ENCODE results near the gene ABCB1. TPM values are rescaled to one million over a fixed set of nuclear protein-coding genes. Genes with fewer than 3 reads are reported as not detected.

Gene ABCB1
- total RNA-seq, 2 experiments from 2014 or later = 4.7 to 5.4 TPM

DNA sequence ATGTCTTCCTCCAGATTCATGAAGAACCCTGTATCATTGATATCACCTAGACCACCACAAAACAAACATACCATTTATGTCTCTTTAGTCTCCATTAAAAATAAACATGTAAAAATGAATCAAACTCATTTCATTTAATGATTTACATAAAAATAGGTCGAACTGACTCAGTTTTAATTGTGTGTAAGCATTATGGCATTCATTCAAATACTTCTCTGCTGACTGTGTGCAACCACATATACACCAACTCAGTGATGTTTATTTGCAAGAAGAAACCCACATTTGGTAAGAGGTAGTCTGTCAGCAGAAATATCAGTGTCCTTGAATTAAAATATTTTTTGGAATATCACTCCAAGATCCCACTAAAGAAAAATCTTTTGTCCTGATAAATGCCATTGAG, 30.5 kb downstream of the ABCB1 start:
- ChIA-PET CTCF (no interaction called here), POLR2A (no interaction called here)
- Mint-ChIP-seq H3K27ac (no peak overlapping the region), H3K27me3 (peaks cover under 1% of the 10 kb centered on the region), H3K36me3 (no peaks in the 10 kb centered on the region), H3K9me3 (no peaks in the 10 kb centered on the region), H3K4me3 (no peak overlapping the region), H3K4me1 (ENCODE audit: low read depth) (peaks cover 9% of the 10 kb centered on the region)
- intact Hi-C loops (cut with micrococcal nuclease) = loop anchor here (5.0 kb wide), 1 partner anchor 418 kb away; the partner anchor contains the start of gene DMTF1
- DNase-seq = no peak

DNA sequence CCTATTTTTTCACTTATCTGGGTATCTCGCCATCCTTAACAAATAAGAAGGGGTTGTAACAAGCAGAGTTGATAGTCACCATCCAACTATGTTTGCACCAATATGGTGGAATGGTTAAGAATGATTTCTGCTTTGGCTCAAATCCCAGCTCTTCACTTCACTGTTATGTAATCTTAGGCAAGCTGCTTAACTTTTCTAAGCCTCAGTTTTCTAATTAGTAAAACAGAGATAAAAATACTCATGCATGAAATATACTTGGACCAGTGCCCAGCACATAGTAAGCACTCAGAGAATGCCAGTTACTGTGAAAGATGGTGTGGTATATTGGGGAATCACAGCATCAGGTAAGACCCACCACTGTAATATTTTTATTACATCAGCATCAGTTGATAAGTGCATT, 33.6 kb downstream of the ABCB1 start:
- H3K4me3 Mint-ChIP-seq = no peak overlapping the region
- no peaks in the 10 kb centered on the region for H3K4me1 Mint-ChIP-seq (ENCODE audit: low read depth)
- CTCF ChIA-PET = no interaction called here
- peaks cover 4% of the 10 kb centered on the region for H3K27me3 Mint-ChIP-seq
- POLR2A ChIA-PET = no interaction called here
- no peaks in the 10 kb centered on the region for H3K36me3 Mint-ChIP-seq
- no peaks in the 10 kb centered on the region for H3K9me3 Mint-ChIP-seq
- no peak for DNase-seq
- intact Hi-C loops (cut with micrococcal nuclease) = no loop called here
- H3K27ac Mint-ChIP-seq = no peak overlapping the region

DNA sequence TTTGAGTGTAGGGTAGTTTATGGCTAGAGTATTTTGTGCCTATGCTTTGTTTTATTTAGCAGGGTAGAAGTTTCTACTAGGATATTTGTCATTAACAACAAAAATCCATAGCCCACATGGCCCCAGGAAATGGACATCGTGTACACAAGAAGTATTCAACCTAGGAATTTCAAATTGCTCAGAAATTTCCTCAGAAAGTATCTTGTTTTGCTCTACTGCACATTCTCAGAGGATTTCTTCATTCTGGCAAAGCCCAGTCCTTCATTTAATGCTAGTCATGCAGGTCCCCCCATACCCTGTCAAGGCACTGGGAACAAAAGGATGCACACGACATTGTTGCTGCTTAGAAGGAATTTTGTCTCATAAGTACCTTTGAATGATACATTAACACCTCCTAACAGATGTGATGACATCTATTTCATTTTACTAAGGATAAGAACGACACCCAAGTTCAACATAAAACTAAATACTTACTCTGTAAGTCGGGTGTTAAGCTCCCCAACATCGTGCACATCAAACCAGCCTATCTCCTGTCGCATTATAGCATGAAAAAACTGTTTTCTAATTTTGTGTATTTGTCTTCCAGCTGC, 34.3 kb downstream of the ABCB1 start:
- H3K27me3 Mint-ChIP-seq = peaks cover 4% of the 10 kb centered on the region
- intact Hi-C loops (cut with micrococcal nuclease) = no loop called here
- POLR2A ChIA-PET = no interaction called here
- no peak for DNase-seq
- H3K4me1 Mint-ChIP-seq (ENCODE audit: low read depth) = no peaks in the 10 kb centered on the region
- no peaks in the 10 kb centered on the region for H3K9me3 Mint-ChIP-seq
- no peak overlapping the region for H3K4me3 Mint-ChIP-seq
- no peak overlapping the region for H3K27ac Mint-ChIP-seq
- CTCF ChIA-PET = no interaction called here
- H3K36me3 Mint-ChIP-seq = no peaks in the 10 kb centered on the region

DNA sequence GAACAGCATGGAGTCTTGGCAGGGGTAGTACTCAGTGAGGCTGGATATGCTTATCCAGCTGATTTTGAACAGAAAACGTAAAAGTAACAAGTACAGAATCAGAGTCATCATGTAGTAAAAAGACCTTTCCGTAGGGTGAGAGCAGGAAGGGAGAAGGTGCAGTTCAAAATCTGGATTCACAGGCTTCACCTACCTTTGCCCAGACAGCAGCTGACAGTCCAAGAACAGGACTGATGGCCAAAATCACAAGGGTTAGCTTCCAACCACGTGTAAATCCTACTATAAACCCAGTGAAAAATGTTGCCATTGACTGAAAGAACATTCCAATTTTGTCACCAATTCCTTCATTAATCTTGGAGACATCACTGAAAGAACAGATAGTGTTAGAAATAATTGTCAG, 34.8 kb downstream of the ABCB1 start:
- ChIA-PET POLR2A (no interaction called here), CTCF (no interaction called here)
- H3K4me1 Mint-ChIP-seq (ENCODE audit: low read depth) = no peaks in the 10 kb centered on the region
- DNase-seq = no peak
- no peaks in the 10 kb centered on the region for H3K9me3 Mint-ChIP-seq
- no peak overlapping the region for H3K27ac Mint-ChIP-seq
- intact Hi-C loops (cut with micrococcal nuclease) = no loop called here
- H3K4me3 Mint-ChIP-seq = no peak overlapping the region
- peaks cover 4% of the 10 kb centered on the region for H3K27me3 Mint-ChIP-seq
- H3K36me3 Mint-ChIP-seq = no peaks in the 10 kb centered on the region

DNA sequence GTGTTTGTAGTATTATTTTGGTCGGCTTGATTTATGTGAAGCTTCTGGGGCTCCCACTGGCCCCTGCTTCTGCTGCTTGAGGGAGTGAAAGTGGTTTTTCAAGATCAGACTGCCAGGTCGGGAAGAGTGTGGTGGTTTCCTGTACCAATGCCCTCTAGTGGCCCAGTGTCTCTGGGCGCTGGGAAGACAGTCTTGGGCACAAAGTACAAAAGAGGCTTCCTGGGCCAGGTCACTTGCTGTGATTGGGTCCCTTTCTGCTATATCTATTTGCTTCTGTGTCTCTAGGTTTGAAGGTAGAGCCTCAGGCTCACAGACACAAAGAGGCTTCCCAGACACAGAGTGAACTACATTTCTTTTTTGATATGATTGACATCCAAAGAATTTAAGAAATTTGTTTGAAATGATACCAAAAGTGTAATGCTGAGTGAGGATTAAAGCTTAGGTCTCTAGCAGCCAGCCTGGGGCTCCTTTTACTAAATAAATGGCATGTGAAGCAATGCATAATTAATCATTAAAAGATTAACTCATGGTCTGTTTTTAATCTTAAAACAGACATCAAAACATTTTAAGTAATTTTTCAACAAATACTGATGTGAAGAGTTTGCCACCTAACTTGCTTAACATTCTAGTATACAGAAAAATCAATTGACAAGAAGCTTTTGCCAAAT, 36.3 kb downstream of the ABCB1 start:
- peak; percentile 26 for DNase-seq
- Mint-ChIP-seq H3K4me1 (ENCODE audit: low read depth) (no peaks in the 10 kb centered on the region), H3K9me3 (no peaks in the 10 kb centered on the region), H3K4me3 (no peak overlapping the region), H3K27me3 (peaks cover 4% of the 10 kb centered on the region), H3K27ac (no peak overlapping the region), H3K36me3 (no peaks in the 10 kb centered on the region)
- ChIA-PET CTCF (no interaction called here), POLR2A (no interaction called here)
- intact Hi-C loops (cut with micrococcal nuclease) = no loop called here

DNA sequence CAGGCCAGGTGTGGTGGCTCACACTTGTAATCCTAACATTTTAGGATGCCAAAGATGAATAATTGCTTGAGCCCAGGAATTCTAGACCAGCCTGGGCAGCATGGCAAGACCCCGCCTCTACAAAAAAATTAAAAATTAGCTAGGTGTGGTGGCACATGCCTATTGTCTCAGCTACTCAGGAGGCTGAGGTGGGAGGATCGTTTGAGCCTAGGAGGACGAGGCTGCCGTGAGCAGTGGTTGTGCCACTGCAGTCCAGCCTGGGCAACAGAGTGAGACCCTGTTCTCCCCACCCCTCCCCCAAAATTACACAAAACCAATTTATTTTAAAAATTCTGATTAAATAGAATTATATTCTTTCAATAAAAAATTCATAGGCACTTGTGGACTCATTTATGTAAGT, 39.0 kb downstream of the ABCB1 start:
- ChIA-PET CTCF (no interaction called here), POLR2A (no interaction called here)
- Mint-ChIP-seq H3K27me3 (peaks cover 4% of the 10 kb centered on the region), H3K27ac (no peak overlapping the region), H3K9me3 (no peaks in the 10 kb centered on the region), H3K4me1 (ENCODE audit: low read depth) (no peaks in the 10 kb centered on the region), H3K4me3 (no peak overlapping the region), H3K36me3 (no peaks in the 10 kb centered on the region)
- intact Hi-C loops (cut with micrococcal nuclease) = no loop called here
- DNase-seq = no peak

DNA sequence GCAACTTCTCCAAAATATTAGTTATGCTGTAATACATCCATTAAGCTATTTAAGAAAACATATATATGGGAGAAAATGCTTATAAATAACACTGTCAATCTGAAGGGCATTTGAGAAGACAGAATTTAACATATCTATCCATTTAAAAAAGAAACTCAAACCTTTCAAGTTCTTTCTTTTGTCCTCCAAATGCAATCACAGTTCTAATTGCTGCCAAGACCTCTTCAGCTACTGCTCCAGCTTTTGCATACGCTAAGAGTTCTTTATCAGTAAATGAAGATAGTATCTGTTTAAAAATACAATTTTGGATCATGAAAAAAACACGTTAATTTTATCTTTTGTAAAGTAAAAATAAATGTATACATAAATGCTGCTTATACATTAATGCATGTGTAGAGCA, 39.6 kb downstream of the ABCB1 start:
- Mint-ChIP-seq H3K4me1 (ENCODE audit: low read depth) (no peaks in the 10 kb centered on the region), H3K27ac (no peak overlapping the region), H3K36me3 (no peaks in the 10 kb centered on the region), H3K9me3 (no peaks in the 10 kb centered on the region), H3K4me3 (no peak overlapping the region), H3K27me3 (peaks cover 4% of the 10 kb centered on the region)
- intact Hi-C loops (cut with micrococcal nuclease) = no loop called here
- no peak for DNase-seq
- ChIA-PET CTCF (no interaction called here), POLR2A (no interaction called here)

DNA sequence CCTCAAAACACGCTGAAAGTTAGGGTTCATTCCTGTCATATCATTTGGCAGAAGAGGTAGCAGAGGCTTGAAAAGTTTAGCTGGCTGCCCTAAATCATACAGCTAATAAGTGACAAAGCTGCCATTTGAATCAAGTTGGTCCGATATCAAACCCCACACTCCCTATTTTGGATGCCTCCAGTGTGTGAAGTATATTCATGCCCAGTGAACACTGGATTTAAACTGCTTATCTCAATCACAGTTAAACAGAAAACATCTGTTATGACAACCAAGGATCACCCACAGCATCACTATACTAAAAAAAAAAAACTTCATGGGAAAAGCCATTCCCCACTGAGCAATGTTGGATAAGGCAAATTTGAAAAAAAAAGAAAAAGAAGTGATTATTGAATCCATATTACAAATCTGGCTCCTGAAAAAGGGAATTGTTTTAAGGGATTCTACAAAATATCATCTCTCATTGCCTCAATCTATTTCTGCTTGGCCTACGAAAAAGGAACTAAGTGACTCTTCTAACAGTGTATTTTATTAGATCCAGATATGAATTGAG, 48.3 kb downstream of the ABCB1 start:
- no peaks in the 10 kb centered on the region for H3K9me3 Mint-ChIP-seq
- H3K4me1 Mint-ChIP-seq (ENCODE audit: low read depth) = no peaks in the 10 kb centered on the region
- no peaks in the 10 kb centered on the region for H3K27me3 Mint-ChIP-seq
- H3K4me3 Mint-ChIP-seq = no peak overlapping the region
- DNase-seq = no peak
- H3K36me3 Mint-ChIP-seq = no peaks in the 10 kb centered on the region
- ChIA-PET CTCF (no interaction called here), POLR2A (no interaction called here)
- no peak overlapping the region for H3K27ac Mint-ChIP-seq
- intact Hi-C loops (cut with micrococcal nuclease) = no loop called here

DNA sequence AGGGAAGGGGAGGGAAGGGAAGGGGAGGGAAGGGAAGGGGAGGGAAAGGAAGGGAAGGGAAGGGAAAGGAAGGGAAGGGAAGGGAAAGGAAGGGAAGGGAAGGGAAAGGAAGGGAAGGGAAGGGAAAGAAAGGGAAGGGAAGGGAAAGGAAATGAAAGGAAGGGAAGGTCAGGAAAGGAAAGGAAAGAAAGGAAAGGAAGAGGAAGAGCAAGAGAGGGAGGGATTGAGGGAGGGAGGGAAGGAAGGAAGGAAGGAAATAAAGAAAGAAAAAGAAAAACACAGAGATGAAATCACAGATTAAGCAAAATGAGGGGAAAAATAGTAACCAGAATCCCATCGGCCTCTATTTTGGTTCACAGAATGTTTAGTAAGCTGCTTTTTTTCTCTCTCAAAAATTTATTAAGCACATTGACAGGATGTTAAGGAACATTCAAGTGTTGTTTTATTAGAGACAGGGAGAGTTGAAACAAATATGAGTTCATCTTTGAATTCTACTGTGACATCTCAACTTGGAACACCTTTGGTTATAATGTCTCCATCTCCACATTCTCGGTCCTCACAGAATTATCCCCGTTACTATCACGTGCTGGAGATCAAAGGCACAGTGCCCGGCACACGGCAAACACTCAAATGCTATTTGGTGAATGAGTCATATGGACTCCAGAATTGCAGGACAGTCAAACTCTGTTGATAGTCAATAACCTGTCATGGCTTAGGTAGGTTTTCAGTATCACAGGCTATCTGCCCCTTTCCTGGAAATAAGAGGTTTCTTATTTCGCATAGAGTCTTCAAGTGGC, 52.4 kb downstream of the ABCB1 start:
- Mint-ChIP-seq H3K9me3 (no peaks in the 10 kb centered on the region), H3K4me1 (ENCODE audit: low read depth) (no peaks in the 10 kb centered on the region), H3K27ac (no peak overlapping the region), H3K36me3 (no peaks in the 10 kb centered on the region), H3K4me3 (no peak overlapping the region), H3K27me3 (peaks cover 2% of the 10 kb centered on the region)
- intact Hi-C loops (cut with micrococcal nuclease) = no loop called here
- ChIA-PET POLR2A (no interaction called here), CTCF (no interaction called here)
- no peak for DNase-seq

DNA sequence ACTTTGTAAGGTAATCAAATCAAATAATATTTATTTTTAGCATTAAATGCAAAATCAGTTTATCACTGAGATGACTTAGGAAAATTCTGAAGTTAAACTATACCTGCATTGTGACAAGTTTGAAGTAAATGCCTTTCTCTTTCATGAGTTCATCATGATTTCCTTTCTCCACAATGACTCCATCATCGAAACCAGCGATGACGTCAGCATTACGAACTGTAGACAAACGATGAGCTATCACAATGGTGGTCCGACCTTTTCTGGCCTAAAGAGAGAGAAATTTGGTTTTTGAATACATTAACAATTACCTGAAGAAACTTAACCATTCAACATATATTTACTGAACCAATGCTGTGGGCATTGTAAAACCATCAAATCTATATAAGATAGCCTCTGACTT, 54.9 kb downstream of the ABCB1 start:
- intact Hi-C loops (cut with micrococcal nuclease) = no loop called here
- ChIA-PET POLR2A (no interaction called here), CTCF (no interaction called here)
- no peak overlapping the region for H3K27ac Mint-ChIP-seq
- no peaks in the 10 kb centered on the region for H3K36me3 Mint-ChIP-seq
- no peak overlapping the region for H3K4me3 Mint-ChIP-seq
- DNase-seq = no peak
- no peaks in the 10 kb centered on the region for H3K4me1 Mint-ChIP-seq (ENCODE audit: low read depth)
- peaks cover 2% of the 10 kb centered on the region for H3K27me3 Mint-ChIP-seq
- no peaks in the 10 kb centered on the region for H3K9me3 Mint-ChIP-seq

DNA sequence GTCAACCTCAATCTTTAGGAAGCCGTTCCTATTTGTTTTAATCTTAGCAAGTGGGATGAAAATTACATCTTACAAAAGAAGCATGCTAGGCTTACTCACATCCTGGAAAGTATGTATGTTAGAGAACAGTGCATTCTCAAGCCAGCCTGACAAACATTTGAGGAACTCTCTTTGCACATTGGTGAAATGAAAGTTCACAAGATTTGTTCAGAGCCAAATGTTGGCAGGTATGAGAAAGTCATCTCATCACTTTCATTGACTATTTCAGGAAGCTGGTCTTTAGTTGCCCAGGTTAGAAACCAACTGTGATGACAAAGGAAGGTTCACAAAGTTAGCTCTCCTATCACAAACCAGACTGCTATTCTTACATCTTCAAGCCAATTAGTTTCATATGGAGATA, 57.1 kb downstream of the ABCB1 start:
- DNase-seq = no peak
- no peak overlapping the region for H3K4me3 Mint-ChIP-seq
- H3K4me1 Mint-ChIP-seq (ENCODE audit: low read depth) = no peaks in the 10 kb centered on the region
- H3K27me3 Mint-ChIP-seq = peaks cover 2% of the 10 kb centered on the region
- H3K9me3 Mint-ChIP-seq = no peaks in the 10 kb centered on the region
- intact Hi-C loops (cut with micrococcal nuclease) = no loop called here
- H3K27ac Mint-ChIP-seq = no peak overlapping the region
- no peaks in the 10 kb centered on the region for H3K36me3 Mint-ChIP-seq
- ChIA-PET CTCF (interaction anchor here (0.6 kb wide), 1 partner anchor 377 kb away, joined by 3 read pairs; no protein-coding TSS in a partner anchor), POLR2A (interaction anchor here (0.6 kb wide), 1 partner anchor 66 kb away, joined by 3 read pairs; no protein-coding TSS in a partner anchor)

DNA sequence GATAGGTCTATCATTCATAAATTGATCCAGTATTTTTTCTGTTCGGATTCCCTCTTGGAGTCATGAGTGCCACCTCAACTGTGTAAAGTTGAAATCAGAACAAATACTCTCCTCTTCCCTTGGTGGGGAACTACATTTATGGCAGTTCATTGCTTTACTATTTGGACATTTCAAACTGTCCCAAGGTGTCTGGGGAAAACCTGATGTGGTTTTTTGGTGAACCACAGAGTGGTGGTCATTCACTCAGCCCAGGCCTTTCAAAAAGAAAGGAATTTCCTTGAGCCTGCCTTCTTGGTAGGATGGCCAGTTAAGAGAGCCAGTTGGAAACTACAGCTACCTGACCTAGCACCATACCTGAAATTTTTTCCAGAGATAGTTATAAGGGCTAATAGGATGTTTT, 59.0 kb downstream of the ABCB1 start:
- DNase-seq = no peak
- Mint-ChIP-seq H3K27me3 (peaks cover 2% of the 10 kb centered on the region), H3K4me3 (no peak overlapping the region), H3K27ac (no peak overlapping the region), H3K9me3 (no peaks in the 10 kb centered on the region), H3K4me1 (ENCODE audit: low read depth) (no peaks in the 10 kb centered on the region), H3K36me3 (no peaks in the 10 kb centered on the region)
- intact Hi-C loops (cut with micrococcal nuclease) = no loop called here
- CTCF ChIA-PET = no interaction called here
- POLR2A ChIA-PET = no interaction called here

DNA sequence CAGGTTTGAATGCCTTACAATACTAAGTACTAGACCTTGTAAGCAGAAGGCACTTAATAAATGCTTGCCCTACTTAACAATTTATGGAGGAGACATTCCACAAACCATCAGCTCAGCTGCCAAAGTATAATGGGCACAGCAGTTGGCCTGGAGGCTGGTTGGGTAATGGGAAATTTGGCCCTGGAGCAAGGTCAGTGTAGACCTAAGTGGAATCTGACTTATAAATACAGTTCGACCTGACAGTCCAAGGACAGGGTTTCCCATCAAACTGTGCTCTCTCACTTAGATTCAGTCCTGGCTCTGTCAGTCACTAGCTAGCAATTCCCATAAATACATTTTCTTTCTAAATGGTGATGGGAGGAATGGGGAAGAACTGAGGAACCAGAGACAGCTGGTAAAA, 62.6 kb downstream of the ABCB1 start:
- no peaks in the 10 kb centered on the region for H3K36me3 Mint-ChIP-seq
- H3K4me3 Mint-ChIP-seq = no peak overlapping the region
- no peaks in the 10 kb centered on the region for H3K4me1 Mint-ChIP-seq (ENCODE audit: low read depth)
- H3K9me3 Mint-ChIP-seq = no peaks in the 10 kb centered on the region
- no peak for DNase-seq
- H3K27ac Mint-ChIP-seq = no peak overlapping the region
- intact Hi-C loops (cut with micrococcal nuclease) = no loop called here
- POLR2A ChIA-PET = no interaction called here
- no peaks in the 10 kb centered on the region for H3K27me3 Mint-ChIP-seq
- CTCF ChIA-PET = no interaction called here

Measured in activated CD4-positive, alpha-beta memory T cell treated with anti-CD3 and anti-CD28 coated beads for 36 hours (primary cell).